GM19372 (cell line): ENCODE measurements around the gene OLFM4.

Experiments
- ATAC-seq: cut with Tn5 transposase; IDR thresholded peaks from one replicate; pipeline ENCODE4 v1.9.1; 2021; ENCODE audit warnings: mild to moderate bottlenecking, low read depth, moderate library complexity; ENCODE audit not compliant: unreplicated experiment

Gene OLFM4

GRCh38 chr13:53064731-53065130 is 36.1 kb downstream of the OLFM4 start:
- ATAC-seq = no peak

- ATAC-seq = no peak
These were observed 37.8 kb downstream of the OLFM4 start for GRCh38 chr13:53066411-53066810.

GRCh38 chr13:53068585-53069520 is 40.2 kb downstream of the OLFM4 start:
- ATAC-seq = no peak

- ATAC-seq = no peak
These were observed 41.2 kb downstream of the OLFM4 start for GRCh38 chr13:53069800-53070199.

GRCh38 chr13:53073711-53074110 is 45.1 kb downstream of the OLFM4 start:
- ATAC-seq = no peak

GRCh38 chr13:53074114-53074513 is 45.5 kb downstream of the OLFM4 start:
- no peak for ATAC-seq

GRCh38 chr13:53075356-53076041 is 46.9 kb downstream of the OLFM4 start:
- ATAC-seq = no peak

- ATAC-seq = no peak
These were observed 51.1 kb downstream of the OLFM4 start for GRCh38 chr13:53079691-53080090.

GRCh38 chr13:53088871-53089270 is 60.3 kb downstream of the OLFM4 start:
- no peak for ATAC-seq

- ATAC-seq = no peak
These were observed 61.3 kb downstream of the OLFM4 start for GRCh38 chr13:53089951-53090350.

- no peak for ATAC-seq
These were observed 61.8 kb downstream of the OLFM4 start for GRCh38 chr13:53090461-53090860.

GRCh38 chr13:53092931-53093330 is 64.3 kb downstream of the OLFM4 start:
- no peak for ATAC-seq

GRCh38 chr13:53098455-53098854 is 69.8 kb downstream of the OLFM4 start:
- no peak for ATAC-seq

GRCh38 chr13:53100394-53101063 is 71.9 kb downstream of the OLFM4 start:
- ATAC-seq = no peak
